Chondrocyte (in vitro differentiated cells): ENCODE results near the gene DHX8. TPM values are rescaled to one million over a fixed set of nuclear protein-coding genes. Genes with fewer than 3 reads are reported as not detected.

Source experiments
- DNase-seq: peaks from one replicate; pipeline ENCODE4 v3.0.0; 2021; ENCODE audit warnings: mixed read lengths, low spot score
- H3K27ac Mint-ChIP-seq: one replicate; pipeline ENCODE4 v1.8.0; 2021; ENCODE audit warnings: mild to moderate bottlenecking, moderate library complexity, mixed read lengths; ENCODE audit not compliant: unreplicated experiment
- H3K27me3 Mint-ChIP-seq: 2 replicates; pipeline ENCODE4 v1.8.0; 2021; ENCODE audit warnings: low read depth, mixed read lengths
- H3K36me3 Mint-ChIP-seq: 2 replicates; pipeline ENCODE4 v1.8.0; 2021; ENCODE audit warnings: low read depth, mixed read lengths
- H3K4me1 Mint-ChIP-seq: 2 replicates; pipeline ENCODE4 v1.8.0; 2021; ENCODE audit warnings: low read depth, mild to moderate bottlenecking, mixed read lengths
- H3K4me3 Mint-ChIP-seq: one replicate; pipeline ENCODE4 v1.8.0; 2021; ENCODE audit warnings: mild to moderate bottlenecking, moderate library complexity, mixed read lengths; ENCODE audit not compliant: unreplicated experiment
- H3K9me3 Mint-ChIP-seq: 2 replicates; pipeline ENCODE4 v1.8.0; 2021; ENCODE audit warnings: low read depth, mixed read lengths
- total RNA-seq: library from RNA; stranded (reverse); gene quantifications from 3 replicates; pipeline ENCODE4 v1.2.1, GENCODE V29; 2021
- TF ChIP-seq, protein P1 (sequence below): fragments of 200-600 bp; sonication (generic); IDR thresholded peaks from 2 replicates; pipeline ENCODE4 v1.5.0; 2021; ENCODE audit warnings: antibody characterized with exemption, mild to moderate bottlenecking, moderate library complexity

Gene DHX8
- total RNA-seq, 1 donor from 2014 or later = 49.2 TPM

DNA sequence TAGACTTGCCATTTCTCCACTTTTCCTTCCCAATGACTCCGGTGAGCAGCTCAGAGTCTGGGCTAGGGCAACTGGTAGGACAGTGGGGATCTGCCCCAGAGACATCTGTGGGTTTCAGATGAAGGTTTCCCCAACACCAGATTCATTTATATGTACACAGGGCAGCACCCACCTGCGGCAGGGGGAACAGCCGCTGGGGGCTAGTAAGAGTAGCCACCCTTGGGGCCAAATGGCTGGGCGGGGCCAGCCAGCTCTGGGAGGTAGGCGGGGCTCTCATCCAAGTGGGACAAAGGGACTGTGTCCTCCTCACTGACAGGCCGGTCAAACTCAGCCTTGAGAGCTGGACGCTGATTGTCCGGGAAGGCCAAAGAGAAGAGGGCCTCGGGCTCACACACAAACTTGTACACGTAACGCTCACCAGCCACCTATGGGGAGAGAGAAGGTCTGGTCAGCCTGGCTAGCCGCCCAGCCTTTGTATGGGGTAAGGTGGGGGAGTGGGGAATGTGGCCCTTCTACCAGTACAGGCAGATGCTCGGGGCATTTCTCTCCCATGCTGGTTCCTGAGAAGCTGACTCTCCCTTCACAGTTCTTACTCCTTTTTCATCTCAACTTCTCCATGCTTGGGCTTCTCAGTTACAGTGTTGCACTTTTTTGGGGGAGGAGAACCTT is 44.7 kb downstream of the DHX8 start:
- Mint-ChIP-seq H3K27me3 (no peaks in the 10 kb centered on the region), H3K9me3 (no peaks in the 10 kb centered on the region), H3K27ac (peak overlapping the region; percentile 8), H3K4me3 (no peak overlapping the region), H3K4me1 (peaks cover 57% of the 10 kb centered on the region), H3K36me3 (peaks cover 9% of the 10 kb centered on the region)
- DNase-seq = peak; percentile 32
- TF ChIP-seq, protein P1, sequence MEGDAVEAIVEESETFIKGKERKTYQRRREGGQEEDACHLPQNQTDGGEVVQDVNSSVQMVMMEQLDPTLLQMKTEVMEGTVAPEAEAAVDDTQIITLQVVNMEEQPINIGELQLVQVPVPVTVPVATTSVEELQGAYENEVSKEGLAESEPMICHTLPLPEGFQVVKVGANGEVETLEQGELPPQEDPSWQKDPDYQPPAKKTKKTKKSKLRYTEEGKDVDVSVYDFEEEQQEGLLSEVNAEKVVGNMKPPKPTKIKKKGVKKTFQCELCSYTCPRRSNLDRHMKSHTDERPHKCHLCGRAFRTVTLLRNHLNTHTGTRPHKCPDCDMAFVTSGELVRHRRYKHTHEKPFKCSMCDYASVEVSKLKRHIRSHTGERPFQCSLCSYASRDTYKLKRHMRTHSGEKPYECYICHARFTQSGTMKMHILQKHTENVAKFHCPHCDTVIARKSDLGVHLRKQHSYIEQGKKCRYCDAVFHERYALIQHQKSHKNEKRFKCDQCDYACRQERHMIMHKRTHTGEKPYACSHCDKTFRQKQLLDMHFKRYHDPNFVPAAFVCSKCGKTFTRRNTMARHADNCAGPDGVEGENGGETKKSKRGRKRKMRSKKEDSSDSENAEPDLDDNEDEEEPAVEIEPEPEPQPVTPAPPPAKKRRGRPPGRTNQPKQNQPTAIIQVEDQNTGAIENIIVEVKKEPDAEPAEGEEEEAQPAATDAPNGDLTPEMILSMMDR = no peak

DNA sequence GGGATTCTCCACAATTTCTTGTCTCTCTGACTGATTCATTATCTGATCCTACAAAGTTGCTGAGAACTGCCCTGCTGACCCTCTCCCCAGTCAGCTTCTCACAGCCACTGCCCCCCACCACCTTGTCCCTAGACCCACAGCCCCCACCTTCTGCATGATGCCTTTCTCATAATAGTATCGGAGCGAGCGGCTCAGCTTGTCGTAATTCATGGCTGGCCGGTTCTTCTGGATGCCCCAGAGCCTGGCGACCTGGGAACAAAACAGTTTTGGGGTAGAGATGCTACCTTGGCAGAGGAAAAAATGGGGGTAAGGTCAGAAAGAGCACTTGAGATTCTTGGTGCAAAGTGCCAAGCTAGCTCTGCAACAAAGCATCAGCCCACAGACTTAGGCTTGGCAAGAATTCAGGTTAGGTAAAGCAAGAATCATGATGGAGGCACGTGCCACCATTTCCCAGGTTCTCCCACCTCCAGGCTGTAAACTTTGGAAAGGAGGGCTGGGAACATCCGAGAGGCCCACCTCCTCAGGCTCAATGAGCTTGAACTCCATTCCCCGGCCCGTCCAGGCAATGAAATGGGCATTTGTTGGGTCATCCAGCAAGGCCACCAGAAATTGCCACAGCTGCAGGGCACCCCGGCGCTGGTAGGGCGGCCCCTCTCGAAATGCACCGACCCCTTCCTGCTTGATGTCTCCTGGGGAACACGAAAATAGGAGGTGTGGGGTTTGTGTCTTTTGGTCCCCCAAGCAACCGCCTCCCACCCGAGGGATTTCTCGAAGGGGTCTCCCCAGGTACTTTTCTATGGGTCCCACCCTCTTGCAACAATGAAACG is 45.4 kb downstream of the DHX8 start:
- peaks cover 52% of the 10 kb centered on the region for H3K4me1 Mint-ChIP-seq
- no peak overlapping the region for H3K4me3 Mint-ChIP-seq
- TF ChIP-seq, protein P1 = no peak
- H3K9me3 Mint-ChIP-seq = no peaks in the 10 kb centered on the region
- peak; percentile 68 for DNase-seq
- peaks cover 7% of the 10 kb centered on the region for H3K36me3 Mint-ChIP-seq
- no peaks in the 10 kb centered on the region for H3K27me3 Mint-ChIP-seq
- peak overlapping the region; percentile 45 for H3K27ac Mint-ChIP-seq

DNA sequence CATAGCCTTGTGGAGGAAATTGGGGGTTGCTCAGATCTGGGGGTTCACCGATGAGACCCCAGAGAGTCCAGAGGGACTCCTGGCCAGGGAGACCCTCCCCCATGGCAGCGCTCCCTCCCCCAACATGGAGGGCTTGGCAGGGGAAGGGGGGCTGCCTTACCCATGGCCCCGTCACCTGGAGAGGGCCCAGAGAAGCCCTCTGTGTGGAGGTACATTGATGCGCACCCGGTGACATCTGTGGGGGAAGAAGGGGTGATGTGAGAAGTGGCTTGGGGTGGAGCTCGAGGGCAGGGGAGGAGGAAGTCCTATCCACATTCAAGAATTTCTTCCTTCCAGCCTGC is 46.1 kb downstream of the DHX8 start:
- Mint-ChIP-seq H3K4me3 (peak overlapping the region; percentile 58), H3K4me1 (peaks cover 45% of the 10 kb centered on the region)

DNA sequence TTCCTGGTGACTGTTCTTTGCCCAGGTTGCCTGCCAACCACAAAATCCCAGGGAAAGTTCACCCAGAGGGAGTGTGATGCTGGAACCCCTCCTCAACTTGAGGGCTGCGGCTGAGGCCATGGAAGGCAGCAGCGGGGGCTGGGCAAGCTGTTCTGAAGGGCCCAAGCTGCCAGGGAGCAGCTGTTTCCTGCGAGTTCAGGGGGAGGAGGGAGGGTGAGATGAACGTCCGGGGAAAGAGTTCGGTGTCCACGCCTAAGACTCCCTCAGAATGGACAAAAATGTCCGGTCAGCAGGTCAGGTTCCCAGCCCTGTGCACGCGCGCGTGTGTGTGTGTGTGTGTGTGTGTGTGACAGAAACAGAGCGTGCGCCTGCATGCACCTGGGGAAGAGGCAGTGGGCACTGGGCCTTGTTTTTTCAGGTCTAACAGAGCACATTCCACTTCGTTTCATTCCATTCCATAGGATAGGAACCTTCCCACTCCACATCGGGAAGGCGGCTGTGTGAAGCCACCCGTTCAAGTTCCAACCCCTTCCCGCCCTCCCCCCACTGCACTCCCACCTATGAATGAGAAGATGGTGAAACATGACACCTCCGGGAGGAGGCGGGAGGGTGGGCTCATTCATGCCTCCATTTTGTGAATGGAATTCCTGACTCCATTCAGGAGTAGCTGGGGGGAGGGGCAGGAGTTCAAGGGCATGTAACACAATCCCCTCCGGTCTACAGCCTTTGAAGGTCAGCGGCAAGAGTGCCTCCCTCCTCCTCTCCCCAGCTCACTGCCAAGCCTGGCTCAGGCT is 46.7 kb downstream of the DHX8 start:
- Mint-ChIP-seq H3K4me1 (peaks cover 39% of the 10 kb centered on the region), H3K27ac (peak overlapping the region; percentile 93), H3K36me3 (peaks cover 4% of the 10 kb centered on the region), H3K27me3 (no peaks in the 10 kb centered on the region), H3K4me3 (peak overlapping the region; percentile 58), H3K9me3 (no peaks in the 10 kb centered on the region)
- peak; percentile 75 for DNase-seq
- TF ChIP-seq, protein P1 = no peak

More for the DNA sequence above, 46.1 kb downstream of the DHX8 start:
- no peaks in the 10 kb centered on the region for H3K27me3 Mint-ChIP-seq
- no peaks in the 10 kb centered on the region for H3K9me3 Mint-ChIP-seq
- TF ChIP-seq, protein P1 = no peak
- H3K36me3 Mint-ChIP-seq = peaks cover 4% of the 10 kb centered on the region
- H3K27ac Mint-ChIP-seq = peak overlapping the region; percentile 93
- peak; percentile 48 for DNase-seq

DNA sequence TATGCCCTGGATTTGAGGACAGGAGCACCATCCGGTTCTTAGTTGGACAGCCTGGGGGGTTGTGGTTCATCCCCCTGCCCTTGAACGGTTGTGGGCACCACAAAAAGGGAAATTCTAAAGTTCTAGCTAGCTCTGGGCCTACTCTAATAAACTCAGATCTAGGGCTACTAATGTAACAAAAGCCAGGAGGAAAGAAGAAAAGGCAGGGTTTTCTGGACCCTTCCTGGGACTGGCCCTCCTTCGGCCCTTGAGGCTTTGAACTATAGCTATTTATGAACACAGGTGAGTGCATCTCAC is 47.3 kb downstream of the DHX8 start:
- H3K27me3 Mint-ChIP-seq = no peaks in the 10 kb centered on the region
- peak overlapping the region; percentile 93 for H3K27ac Mint-ChIP-seq
- no peak for DNase-seq
- peaks cover 38% of the 10 kb centered on the region for H3K4me1 Mint-ChIP-seq
- H3K36me3 Mint-ChIP-seq = peaks cover 4% of the 10 kb centered on the region
- no peak overlapping the region for H3K4me3 Mint-ChIP-seq
- H3K9me3 Mint-ChIP-seq = no peaks in the 10 kb centered on the region
- TF ChIP-seq, protein P1 = no peak
